ENCODE results near the gene CADPS2.

The CADPS2 gene

GRCh38 chr7:122520971-122521555 is 365.2 kb downstream of the CADPS2 start:
- Mint-ChIP-seq H3K9me3 (no peaks in the 10 kb centered on the region), H3K27me3 (no peaks in the 10 kb centered on the region), H3K36me3 (ENCODE audit: low read depth) (no peaks in the 10 kb centered on the region)

GRCh38 chr7:122518488-122518887 is 367.8 kb downstream of the CADPS2 start:
- Mint-ChIP-seq H3K36me3 (ENCODE audit: low read depth) (no peaks in the 10 kb centered on the region), H3K4me1 (ENCODE audit: low read depth) (no peaks in the 10 kb centered on the region), H3K9me3 (no peaks in the 10 kb centered on the region), H3K27ac (no peak overlapping the region), H3K27me3 (no peaks in the 10 kb centered on the region), H3K4me3 (no peak overlapping the region)

More at GRCh38 chr7:122520971-122521555, 365.2 kb downstream of the CADPS2 start:
- H3K4me1 Mint-ChIP-seq (ENCODE audit: low read depth) = no peaks in the 10 kb centered on the region
- H3K4me3 Mint-ChIP-seq = no peak overlapping the region
- H3K27ac Mint-ChIP-seq = no peak overlapping the region

GRCh38 chr7:122517576-122517975 is 368.7 kb downstream of the CADPS2 start:
- Mint-ChIP-seq H3K27ac (no peak overlapping the region), H3K9me3 (no peaks in the 10 kb centered on the region), H3K27me3 (no peaks in the 10 kb centered on the region), H3K36me3 (ENCODE audit: low read depth) (no peaks in the 10 kb centered on the region), H3K4me3 (no peak overlapping the region), H3K4me1 (ENCODE audit: low read depth) (no peaks in the 10 kb centered on the region)

GRCh38 chr7:122515404-122515803 is 370.9 kb downstream of the CADPS2 start:
- Mint-ChIP-seq H3K9me3 (no peaks in the 10 kb centered on the region), H3K27me3 (no peaks in the 10 kb centered on the region), H3K4me1 (ENCODE audit: low read depth) (no peaks in the 10 kb centered on the region), H3K27ac (no peak overlapping the region), H3K36me3 (ENCODE audit: low read depth) (no peaks in the 10 kb centered on the region), H3K4me3 (no peak overlapping the region)

- H3K27me3 Mint-ChIP-seq = no peaks in the 10 kb centered on the region
- H3K4me3 Mint-ChIP-seq = no peak overlapping the region
- H3K9me3 Mint-ChIP-seq = peaks cover 7% of the 10 kb centered on the region
- H3K27ac Mint-ChIP-seq = no peak overlapping the region
- H3K36me3 Mint-ChIP-seq (ENCODE audit: low read depth) = no peaks in the 10 kb centered on the region
- no peaks in the 10 kb centered on the region for H3K4me1 Mint-ChIP-seq (ENCODE audit: low read depth)
Measured at GRCh38 chr7:122511268-122511667, 375.0 kb downstream of the CADPS2 start.

GRCh38 chr7:122507591-122507990 is 378.7 kb downstream of the CADPS2 start:
- H3K4me1 Mint-ChIP-seq (ENCODE audit: low read depth) = no peaks in the 10 kb centered on the region
- peaks cover 7% of the 10 kb centered on the region for H3K9me3 Mint-ChIP-seq
- no peak overlapping the region for H3K27ac Mint-ChIP-seq
- no peak overlapping the region for H3K4me3 Mint-ChIP-seq
- H3K36me3 Mint-ChIP-seq (ENCODE audit: low read depth) = no peaks in the 10 kb centered on the region
- H3K27me3 Mint-ChIP-seq = no peaks in the 10 kb centered on the region

- Mint-ChIP-seq H3K27me3 (no peaks in the 10 kb centered on the region), H3K9me3 (no peaks in the 10 kb centered on the region), H3K4me3 (no peak overlapping the region), H3K4me1 (ENCODE audit: low read depth) (no peaks in the 10 kb centered on the region), H3K27ac (no peak overlapping the region), H3K36me3 (ENCODE audit: low read depth) (no peaks in the 10 kb centered on the region)
Measured at GRCh38 chr7:122492007-122492406, 394.3 kb downstream of the CADPS2 start.

GRCh38 chr7:122488241-122488640 is 398.0 kb downstream of the CADPS2 start:
- Mint-ChIP-seq H3K9me3 (no peaks in the 10 kb centered on the region), H3K27ac (no peak overlapping the region), H3K4me3 (no peak overlapping the region), H3K27me3 (no peaks in the 10 kb centered on the region), H3K36me3 (ENCODE audit: low read depth) (no peaks in the 10 kb centered on the region), H3K4me1 (ENCODE audit: low read depth) (no peaks in the 10 kb centered on the region)

GRCh38 chr7:122487131-122487530 is 399.1 kb downstream of the CADPS2 start:
- Mint-ChIP-seq H3K4me1 (ENCODE audit: low read depth) (no peaks in the 10 kb centered on the region), H3K27ac (no peak overlapping the region), H3K27me3 (no peaks in the 10 kb centered on the region), H3K9me3 (no peaks in the 10 kb centered on the region), H3K4me3 (no peak overlapping the region), H3K36me3 (ENCODE audit: low read depth) (no peaks in the 10 kb centered on the region)

GRCh38 chr7:122485856-122486255 is 400.4 kb downstream of the CADPS2 start:
- no peak overlapping the region for H3K27ac Mint-ChIP-seq
- no peaks in the 10 kb centered on the region for H3K27me3 Mint-ChIP-seq
- H3K4me1 Mint-ChIP-seq (ENCODE audit: low read depth) = no peaks in the 10 kb centered on the region
- H3K9me3 Mint-ChIP-seq = no peaks in the 10 kb centered on the region
- H3K36me3 Mint-ChIP-seq (ENCODE audit: low read depth) = no peaks in the 10 kb centered on the region
- H3K4me3 Mint-ChIP-seq = no peak overlapping the region

- H3K9me3 Mint-ChIP-seq = no peaks in the 10 kb centered on the region
- no peak overlapping the region for H3K27ac Mint-ChIP-seq
- no peak overlapping the region for H3K4me3 Mint-ChIP-seq
- no peaks in the 10 kb centered on the region for H3K27me3 Mint-ChIP-seq
- H3K4me1 Mint-ChIP-seq (ENCODE audit: low read depth) = no peaks in the 10 kb centered on the region
- no peaks in the 10 kb centered on the region for H3K36me3 Mint-ChIP-seq (ENCODE audit: low read depth)
Measured at GRCh38 chr7:122482212-122482611, 404.0 kb downstream of the CADPS2 start.

- no peak overlapping the region for H3K4me3 Mint-ChIP-seq
- no peaks in the 10 kb centered on the region for H3K4me1 Mint-ChIP-seq (ENCODE audit: low read depth)
- H3K27me3 Mint-ChIP-seq = no peaks in the 10 kb centered on the region
- H3K9me3 Mint-ChIP-seq = no peaks in the 10 kb centered on the region
- no peaks in the 10 kb centered on the region for H3K36me3 Mint-ChIP-seq (ENCODE audit: low read depth)
- H3K27ac Mint-ChIP-seq = no peak overlapping the region
Measured at GRCh38 chr7:122470859-122471258, 415.4 kb downstream of the CADPS2 start.

- Mint-ChIP-seq H3K27ac (no peak overlapping the region), H3K9me3 (no peaks in the 10 kb centered on the region), H3K27me3 (no peaks in the 10 kb centered on the region), H3K4me3 (no peak overlapping the region), H3K4me1 (ENCODE audit: low read depth) (no peaks in the 10 kb centered on the region), H3K36me3 (ENCODE audit: low read depth) (no peaks in the 10 kb centered on the region)
Measured at GRCh38 chr7:122468945-122469344, 417.3 kb downstream of the CADPS2 start.

- no peak overlapping the region for H3K4me3 Mint-ChIP-seq
- no peaks in the 10 kb centered on the region for H3K27me3 Mint-ChIP-seq
- no peak overlapping the region for H3K27ac Mint-ChIP-seq
- H3K4me1 Mint-ChIP-seq (ENCODE audit: low read depth) = no peaks in the 10 kb centered on the region
- no peaks in the 10 kb centered on the region for H3K9me3 Mint-ChIP-seq
- H3K36me3 Mint-ChIP-seq (ENCODE audit: low read depth) = no peaks in the 10 kb centered on the region
Measured at GRCh38 chr7:122467661-122468449, 418.4 kb downstream of the CADPS2 start.

- Mint-ChIP-seq H3K27ac (no peak overlapping the region), H3K4me1 (ENCODE audit: low read depth) (no peaks in the 10 kb centered on the region), H3K36me3 (ENCODE audit: low read depth) (no peaks in the 10 kb centered on the region), H3K27me3 (no peaks in the 10 kb centered on the region), H3K4me3 (no peak overlapping the region), H3K9me3 (peaks cover 3% of the 10 kb centered on the region)
Measured at GRCh38 chr7:122465296-122465695, 421.0 kb downstream of the CADPS2 start.

GRCh38 chr7:122463631-122464030 is 422.6 kb downstream of the CADPS2 start:
- Mint-ChIP-seq H3K4me3 (no peak overlapping the region), H3K4me1 (ENCODE audit: low read depth) (no peaks in the 10 kb centered on the region), H3K36me3 (ENCODE audit: low read depth) (no peaks in the 10 kb centered on the region), H3K9me3 (peaks cover 3% of the 10 kb centered on the region), H3K27me3 (no peaks in the 10 kb centered on the region), H3K27ac (no peak overlapping the region)

All from stimulated activated naive CD8-positive, alpha-beta T cell treated with anti-CD3 and anti-CD28 coated beads, Interleukin-15, Interleukin-2, amounts not matched to agents 100 ng/mL and 50 ng/mL, for 24 hours (primary cell).